Activated CD8-positive, alpha-beta T cell treated with anti-CD3 and anti-CD28 coated beads, Interleukin-2, amount 10 ng/mL, durations not matched to agents 7 days and 5 days (primary cell): ENCODE data around the gene RPTN. TPM values are rescaled to one million over a fixed set of nuclear protein-coding genes. Genes with fewer than 3 reads are reported as not detected.
A peak's percentile ranks its signal among the peaks of the same experiment; 100 is the strongest.

Experiments used
- ATAC-seq: fragments of 150-1000 bp; cut with Tn5 transposase; one replicate; pipeline ENCODE4 v1.10.0; 2021; ENCODE audit warnings: moderate library complexity
- CTCF ChIA-PET: fragments of 350-600 bp; sonication (Branson Sonifier 250); formaldehyde crosslinking; loops from one replicate; lab custom pipeline; 2021; ENCODE audit warnings: antibody characterized with exemption; lab: Charles Lee
- POLR2A ChIA-PET: fragments of 350-600 bp; sonication (Branson Sonifier 250); formaldehyde crosslinking; loops from one replicate; lab custom pipeline; 2021; ENCODE audit warnings: antibody characterized with exemption; lab: Charles Lee
- DNase-seq: peaks from one replicate; pipeline ENCODE4 v3.0.0-alpha.2; 2020
- H3K27ac Mint-ChIP-seq: one replicate; pipeline ENCODE4 v1.8.0; 2021; ENCODE audit warnings: mild to moderate bottlenecking, mixed read lengths
- H3K27me3 Mint-ChIP-seq: one replicate; pipeline ENCODE4 v1.8.0; 2021; ENCODE audit warnings: low read depth, mixed read lengths
- H3K36me3 Mint-ChIP-seq: one replicate; pipeline ENCODE4 v1.8.0; 2021; ENCODE audit warnings: low read depth, mixed read lengths
- H3K4me1 Mint-ChIP-seq: one replicate; pipeline ENCODE4 v1.8.0; 2021; ENCODE audit warnings: low read depth, mixed read lengths
- H3K4me3 Mint-ChIP-seq: one replicate; pipeline ENCODE4 v1.8.0; 2021; ENCODE audit warnings: mild to moderate bottlenecking, mixed read lengths
- H3K9me3 Mint-ChIP-seq: one replicate; pipeline ENCODE4 v1.8.0; 2022; ENCODE audit warnings: mixed read lengths; ENCODE audit not compliant: insufficient read depth
- total RNA-seq, 2 experiments: library from RNA; stranded (reverse); gene quantifications; one replicate each; pipeline ENCODE4 v1.2.3, GENCODE V29; 2021

RPTN gene
- total RNA-seq, 2 experiments from 2014 or later: not detected

- Mint-ChIP-seq H3K27ac (no peak overlapping the region), H3K4me1 (peaks cover 5% of the 10 kb centered on the region), H3K36me3 (no peaks in the 10 kb centered on the region), H3K9me3 (no peaks in the 10 kb centered on the region), H3K4me3 (no peak overlapping the region), H3K27me3 (peaks cover 44% of the 10 kb centered on the region)
- POLR2A ChIA-PET: no interaction called here
- DNase-seq (no peak), ATAC-seq (no peak)
- CTCF ChIA-PET: no interaction called here
These were observed 31.4 kb downstream of the RPTN start for GRCh38 chr1:152127673-152128072.

GRCh38 chr1:152125834-152126443 is 33.1 kb downstream of the RPTN start:
- Mint-ChIP-seq H3K4me3 (no peak overlapping the region), H3K9me3 (no peaks in the 10 kb centered on the region), H3K27me3 (peaks cover 46% of the 10 kb centered on the region), H3K27ac (no peak overlapping the region), H3K36me3 (no peaks in the 10 kb centered on the region), H3K4me1 (peaks cover 5% of the 10 kb centered on the region)
- POLR2A ChIA-PET: no interaction called here
- DNase-seq (no peak), ATAC-seq (no peak)
- CTCF ChIA-PET: interaction anchor here (1.0 kb wide), 1 partner anchor 333 kb away, joined by 3 read pairs; no protein-coding TSS in a partner anchor

GRCh38 chr1:152118915-152119314 is 40.1 kb downstream of the RPTN start:
- H3K9me3 Mint-ChIP-seq: no peaks in the 10 kb centered on the region
- ChIA-PET POLR2A (no interaction called here), CTCF (no interaction called here)
- H3K27me3 Mint-ChIP-seq: peaks cover 59% of the 10 kb centered on the region
- H3K27ac Mint-ChIP-seq: no peak overlapping the region
- no peak overlapping the region for H3K4me3 Mint-ChIP-seq
- ATAC-seq: no peak
- H3K4me1 Mint-ChIP-seq: no peaks in the 10 kb centered on the region
- no peak for DNase-seq
- H3K36me3 Mint-ChIP-seq: no peaks in the 10 kb centered on the region

GRCh38 chr1:152115344-152115743 is 43.7 kb downstream of the RPTN start, which contains the start of gene TCHH:
TSS of gene TCHH (minus strand) at chr1:152115444. CDS start at chr1:152114080, 1,364 bp downstream.
- Mint-ChIP-seq H3K27ac (no peak within 1 kb of the TSS), H3K36me3 (no peaks in the 10 kb centered on the region), H3K27me3 (peaks cover 47% of the 10 kb centered on the region), H3K9me3 (no peaks in the 10 kb centered on the region), H3K4me1 (no peaks in the 10 kb centered on the region), H3K4me3 (no peak within 1 kb of the TSS)
- ChIA-PET CTCF (interaction anchor here (1.1 kb wide), 1 partner anchor 62 kb away, joined by 3 read pairs; no protein-coding TSS in a partner anchor), POLR2A (interaction anchor here (0.6 kb wide), 1 partner anchor 30 kb away, joined by 3 read pairs; no protein-coding TSS in a partner anchor)
- ATAC-seq (no peak), DNase-seq (no peak)

- Mint-ChIP-seq H3K36me3 (no peaks in the 10 kb centered on the region), H3K27ac (no peak overlapping the region), H3K27me3 (peaks cover 31% of the 10 kb centered on the region), H3K4me3 (no peak overlapping the region), H3K9me3 (no peaks in the 10 kb centered on the region), H3K4me1 (peaks cover 4% of the 10 kb centered on the region)
- CTCF ChIA-PET: interaction anchor here (0.9 to 2.1 kb wide), 5 partner anchors 27 to 345 kb away, joined by 3 to 8 read pairs (median 6); no protein-coding TSS in a partner anchor
- DNase-seq: no peak
- no peak for ATAC-seq
- POLR2A ChIA-PET: no interaction called here
These were observed 46.1 kb downstream of the RPTN start for GRCh38 chr1:152112885-152113432.

- CTCF ChIA-PET: interaction anchor here (0.9 to 2.1 kb wide), 8 partner anchors 25 to 346 kb away, joined by 3 to 8 read pairs (median 4); no protein-coding TSS in a partner anchor
- Mint-ChIP-seq H3K27me3 (peaks cover 28% of the 10 kb centered on the region), H3K4me1 (peaks cover 5% of the 10 kb centered on the region), H3K4me3 (no peak overlapping the region), H3K27ac (no peak overlapping the region), H3K9me3 (no peaks in the 10 kb centered on the region), H3K36me3 (no peaks in the 10 kb centered on the region)
- no peak for ATAC-seq
- POLR2A ChIA-PET: no interaction called here
- no peak for DNase-seq
These were observed 46.7 kb downstream of the RPTN start for GRCh38 chr1:152112101-152112884.

- Mint-ChIP-seq H3K4me1 (peaks cover 5% of the 10 kb centered on the region), H3K36me3 (no peaks in the 10 kb centered on the region)
- ATAC-seq: peak; percentile 41
These were observed 47.5 kb downstream of the RPTN start for GRCh38 chr1:152111515-152111968.

GRCh38 chr1:152110860-152111514 is 48.0 kb downstream of the RPTN start:
- Mint-ChIP-seq H3K9me3 (no peaks in the 10 kb centered on the region), H3K4me3 (no peak overlapping the region), H3K4me1 (peaks cover 5% of the 10 kb centered on the region), H3K36me3 (no peaks in the 10 kb centered on the region), H3K27ac (no peak overlapping the region), H3K27me3 (peaks cover 20% of the 10 kb centered on the region)
- ChIA-PET POLR2A (interaction anchor here (0.6 kb wide), 1 partner anchor 624 kb away, joined by 3 read pairs; no protein-coding TSS in a partner anchor), CTCF (interaction anchor here (1.0 to 2.3 kb wide), 17 partner anchors 22 to 348 kb away, joined by 3 to 12 read pairs (median 4); no protein-coding TSS in a partner anchor)
- DNase-seq (peak; percentile 44), ATAC-seq (peak; percentile 70)

More at GRCh38 chr1:152111515-152111968, 47.5 kb downstream of the RPTN start:
- no peak overlapping the region for H3K27ac Mint-ChIP-seq
- no peaks in the 10 kb centered on the region for H3K9me3 Mint-ChIP-seq
- H3K4me3 Mint-ChIP-seq: no peak overlapping the region
- H3K27me3 Mint-ChIP-seq: peaks cover 21% of the 10 kb centered on the region
- ChIA-PET CTCF (interaction anchor here (1.1 to 2.3 kb wide), 14 partner anchors 24 to 347 kb away, joined by 3 to 11 read pairs (median 4); no protein-coding TSS in a partner anchor), POLR2A (no interaction called here)
- DNase-seq: peak; percentile 48

GRCh38 chr1:152110365-152110859 is 48.6 kb downstream of the RPTN start:
- Mint-ChIP-seq H3K4me1 (peaks cover 5% of the 10 kb centered on the region), H3K36me3 (no peaks in the 10 kb centered on the region), H3K4me3 (no peak overlapping the region), H3K27ac (no peak overlapping the region), H3K9me3 (no peaks in the 10 kb centered on the region), H3K27me3 (peaks cover 20% of the 10 kb centered on the region)
- DNase-seq: peak; percentile 43
- POLR2A ChIA-PET: interaction anchor here (0.6 kb wide), 1 partner anchor 625 kb away, joined by 3 read pairs; no protein-coding TSS in a partner anchor
- peak; percentile 49 for ATAC-seq
- CTCF ChIA-PET: interaction anchor here (1.0 to 2.3 kb wide), 17 partner anchors 15 to 348 kb away, joined by 3 to 12 read pairs (median 4); no protein-coding TSS in a partner anchor

- POLR2A ChIA-PET: no interaction called here
- H3K9me3 Mint-ChIP-seq: no peaks in the 10 kb centered on the region
These were observed 49.1 kb downstream of the RPTN start for GRCh38 chr1:152109998-152110294.

More at GRCh38 chr1:152109998-152110294, 49.1 kb downstream of the RPTN start:
- ATAC-seq (no peak), DNase-seq (no peak)
- CTCF ChIA-PET: interaction anchor here (0.7 to 2.3 kb wide), 12 partner anchors 15 to 349 kb away, joined by 3 to 12 read pairs (median 4); no protein-coding TSS in a partner anchor
- Mint-ChIP-seq H3K27ac (no peak overlapping the region), H3K4me1 (peaks cover 5% of the 10 kb centered on the region), H3K4me3 (no peak overlapping the region), H3K27me3 (peaks cover 20% of the 10 kb centered on the region), H3K36me3 (no peaks in the 10 kb centered on the region)
